ENCODE measurements around the gene BCAN. TPM values are rescaled to one million over a fixed set of nuclear protein-coding genes. Genes with fewer than 3 reads are reported as not detected.
"Not testable (repeated sequence)": the region's sequence is repeated elsewhere in the genome, so short reads cannot be mapped to it uniquely, and the experiment has no call there.

The BCAN gene
- total RNA-seq, 1 experiment from 2014 or later = 3.6 TPM

GRCh38 chr1:156608981-156609380 lies 32.9 kb upstream of the BCAN start:
- H3K4me1 Mint-ChIP-seq = peaks cover 4% of the 10 kb centered on the region; the same call in 1 of the 2 replicates
- TF ChIP-seq ATF3 (CRISPR knock-in tag; conservative IDR thresholded peaks at IDR 0.05) = no peak
- TF ChIP-seq CTCF (IDR thresholded peaks at IDR 0.05) = peak; percentile 55; the same call in 1 of the 2 replicates
- no peak for TF ChIP-seq TEAD1 (CRISPR knock-in tag; IDR thresholded peaks at IDR 0.05)
- peak; percentile 68; the same call in 1 of the 2 replicates for TF ChIP-seq ZNF423 (CRISPR knock-in tag; IDR thresholded peaks at IDR 0.05)
- TF ChIP-seq GTF2I (CRISPR knock-in tag; conservative IDR thresholded peaks at IDR 0.05) = no peak
- TF ChIP-seq GRHL2 (CRISPR knock-in tag; IDR thresholded peaks at IDR 0.05; ENCODE audit: insufficient replicate concordance, severe bottlenecking) = no peak

GRCh38 chr1:156610072-156610471 lies 31.8 kb upstream of the BCAN start:
- H3K27me3 Mint-ChIP-seq (ENCODE audit: low read depth) = peaks cover 11% of the 10 kb centered on the region; the same call in 1 of the 2 replicates
- CTCF ChIA-PET = interaction anchor here (1.0 kb wide), 1 partner anchor 9 kb away, joined by 6 read pairs; the partner anchor contains the start of gene HAPLN2
- ATAC-seq; H3K27ac Mint-ChIP-seq; H3K36me3 Mint-ChIP-seq; POLR2A ChIA-PET; DNase-seq (ENCODE audit: low spot score); H3K4me1 Mint-ChIP-seq; H3K9me3 Mint-ChIP-seq; H3K4me3 Mint-ChIP-seq: not testable (repeated sequence)

More at GRCh38 chr1:156608981-156609380, 32.9 kb upstream of the BCAN start:
- Mint-ChIP-seq H3K27me3 (ENCODE audit: low read depth) (peaks cover 5% of the 10 kb centered on the region; the same call in 1 of the 2 replicates), H3K27ac (no peak overlapping the region), H3K9me3 (no peaks in the 10 kb centered on the region), H3K36me3 (no peaks in the 10 kb centered on the region), H3K4me3 (no peak overlapping the region)
- ATAC-seq (peak; percentile 65), DNase-seq (ENCODE audit: low spot score) (peak; percentile 60)
- ChIA-PET CTCF (interaction anchor here (0.6 to 2.1 kb wide), 21 partner anchors 9 to 252 kb away, joined by 3 to 30 read pairs (median 5); partner anchors contain the start of genes BCAN, HAPLN2, MEF2D and NAXE), POLR2A (interaction anchor here (1.3 to 1.8 kb wide), 3 partner anchors 11 to 108 kb away, joined by 4 to 7 read pairs (median 6); partner anchors contain the start of genes MEF2D and NAXE)

GRCh38 chr1:156612666-156613065 lies 29.3 kb upstream of the BCAN start:
- DNase-seq (ENCODE audit: low spot score) = no peak
- H3K4me3 Mint-ChIP-seq = no peak overlapping the region
- CTCF ChIA-PET = interaction anchor here (0.8 to 2.4 kb wide), 10 partner anchors 10 to 167 kb away, joined by 3 to 18 read pairs (median 4); no protein-coding TSS in a partner anchor
- no peaks in the 10 kb centered on the region for H3K36me3 Mint-ChIP-seq
- peaks cover 4% of the 10 kb centered on the region; the same call in 1 of the 2 replicates for H3K4me1 Mint-ChIP-seq
- no peak overlapping the region for H3K27ac Mint-ChIP-seq
- ATAC-seq = no peak
- peaks cover 17% of the 10 kb centered on the region for H3K27me3 Mint-ChIP-seq (ENCODE audit: low read depth)
- POLR2A ChIA-PET = interaction anchor here (0.7 to 1.1 kb wide), 2 partner anchors 12 to 22 kb away, joined by 3 to 5 read pairs; partner anchors contain the start of gene NAXE
- no peaks in the 10 kb centered on the region for H3K9me3 Mint-ChIP-seq
- TF ChIP-seq ARID4B (CRISPR knock-in tag; IDR thresholded peaks at IDR 0.05; ENCODE audit: borderline replicate concordance) (no peak), FOXK1 (CRISPR knock-in tag; IDR thresholded peaks at IDR 0.05) (no peak), NFATC4 (CRISPR knock-in tag; IDR thresholded peaks at IDR 0.05) (no peak), ZNF512 (CRISPR knock-in tag; IDR thresholded peaks at IDR 0.05; ENCODE audit: borderline replicate concordance) (no peak), CREM (CRISPR knock-in tag; IDR thresholded peaks at IDR 0.05) (no peak), ZNF317 (CRISPR knock-in tag; IDR thresholded peaks at IDR 0.05; ENCODE audit: borderline replicate concordance, low read depth) (no peak), RORB (CRISPR knock-in tag; IDR thresholded peaks at IDR 0.05) (no peak), ZNF263 (CRISPR knock-in tag; IDR thresholded peaks at IDR 0.05; ENCODE audit: low read depth) (no peak), ZNF425 (CRISPR knock-in tag; conservative IDR thresholded peaks at IDR 0.05) (no peak), ATF3 (CRISPR knock-in tag; conservative IDR thresholded peaks at IDR 0.05) (no peak), EMX1 (CRISPR knock-in tag; IDR thresholded peaks at IDR 0.05) (no peak), USF1 (CRISPR knock-in tag; IDR thresholded peaks at IDR 0.05) (no peak)
